WTC11 (cell line): ENCODE measurements around the gene ADGRB3.

ENCODE experiments used
- ELF4 ChIP-seq: sonication (generic); formaldehyde crosslinking; IDR thresholded peaks from 2 replicates; pipeline ENCODE4 v1.8.1; 2022; ENCODE audit warnings: low read depth, mild to moderate bottlenecking, moderate library complexity, missing genetic modification reagents
- ESRRA ChIP-seq: sonication (generic); formaldehyde crosslinking; IDR thresholded peaks from 2 replicates; pipeline ENCODE4 v1.8.1; 2022; ENCODE audit warnings: mild to moderate bottlenecking, missing genetic modification reagents, borderline replicate concordance
- FOXP1 ChIP-seq: sonication (generic); formaldehyde crosslinking; IDR thresholded peaks from 2 replicates; pipeline ENCODE4 v1.8.0; 2022; ENCODE audit warnings: missing genetic modification reagents, mild to moderate bottlenecking, moderate library complexity, borderline replicate concordance
- TCF7 ChIP-seq: sonication (generic); formaldehyde crosslinking; IDR thresholded peaks from 2 replicates; pipeline ENCODE4 v1.8.0; 2022; ENCODE audit warnings: mild to moderate bottlenecking, low read depth, missing genetic modification reagents, moderate library complexity
- TF ChIP-seq, protein P1 (sequence below): fragments of 200-600 bp; IDR thresholded peaks from 2 replicates; pipeline ENCODE4 v1.8.0; 2022; ENCODE audit warnings: antibody characterized with exemption
- TF ChIP-seq, protein P2 (sequence below): sonication (generic); formaldehyde crosslinking; IDR thresholded peaks from 2 replicates; pipeline ENCODE4 v1.8.0; 2022; ENCODE audit warnings: mild to moderate bottlenecking, missing genetic modification reagents
- TF ChIP-seq, protein P3 (sequence below): sonication (generic); formaldehyde crosslinking; IDR thresholded peaks from 2 replicates; pipeline ENCODE4 v1.8.1; 2022; ENCODE audit warnings: mild to moderate bottlenecking, moderate library complexity, missing genetic modification reagents
- TF ChIP-seq, protein P4 (sequence below): sonication (generic); formaldehyde crosslinking; IDR thresholded peaks from 2 replicates; pipeline ENCODE4 v1.8.1; 2022; ENCODE audit warnings: mild to moderate bottlenecking, missing genetic modification reagents, moderate library complexity, borderline replicate concordance

DNA sequence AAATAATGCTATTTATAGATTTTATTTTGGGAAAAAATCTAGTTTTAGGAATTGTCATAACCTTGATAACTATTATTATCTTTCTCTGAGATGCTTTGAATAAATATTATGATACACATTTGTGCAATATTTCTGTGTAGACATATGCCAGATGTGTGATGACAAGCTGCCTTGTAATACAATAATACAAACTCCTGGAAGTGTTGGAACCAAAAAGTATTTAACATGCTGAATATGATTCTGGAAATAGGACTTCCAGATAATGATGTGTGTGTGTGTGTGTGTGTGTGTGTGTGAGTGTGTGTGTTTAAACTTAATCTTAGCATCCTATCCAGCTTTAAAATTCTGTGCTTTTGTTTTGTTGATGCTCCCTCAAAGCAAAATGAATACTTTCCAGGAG lies 233.6 kb downstream of the ADGRB3 start:
- TF ChIP-seq, protein P1, sequence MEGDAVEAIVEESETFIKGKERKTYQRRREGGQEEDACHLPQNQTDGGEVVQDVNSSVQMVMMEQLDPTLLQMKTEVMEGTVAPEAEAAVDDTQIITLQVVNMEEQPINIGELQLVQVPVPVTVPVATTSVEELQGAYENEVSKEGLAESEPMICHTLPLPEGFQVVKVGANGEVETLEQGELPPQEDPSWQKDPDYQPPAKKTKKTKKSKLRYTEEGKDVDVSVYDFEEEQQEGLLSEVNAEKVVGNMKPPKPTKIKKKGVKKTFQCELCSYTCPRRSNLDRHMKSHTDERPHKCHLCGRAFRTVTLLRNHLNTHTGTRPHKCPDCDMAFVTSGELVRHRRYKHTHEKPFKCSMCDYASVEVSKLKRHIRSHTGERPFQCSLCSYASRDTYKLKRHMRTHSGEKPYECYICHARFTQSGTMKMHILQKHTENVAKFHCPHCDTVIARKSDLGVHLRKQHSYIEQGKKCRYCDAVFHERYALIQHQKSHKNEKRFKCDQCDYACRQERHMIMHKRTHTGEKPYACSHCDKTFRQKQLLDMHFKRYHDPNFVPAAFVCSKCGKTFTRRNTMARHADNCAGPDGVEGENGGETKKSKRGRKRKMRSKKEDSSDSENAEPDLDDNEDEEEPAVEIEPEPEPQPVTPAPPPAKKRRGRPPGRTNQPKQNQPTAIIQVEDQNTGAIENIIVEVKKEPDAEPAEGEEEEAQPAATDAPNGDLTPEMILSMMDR = no peak
- TF ChIP-seq, protein P2, sequence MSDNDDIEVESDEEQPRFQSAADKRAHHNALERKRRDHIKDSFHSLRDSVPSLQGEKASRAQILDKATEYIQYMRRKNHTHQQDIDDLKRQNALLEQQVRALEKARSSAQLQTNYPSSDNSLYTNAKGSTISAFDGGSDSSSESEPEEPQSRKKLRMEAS (CRISPR knock-in tag) = no peak
- TF ChIP-seq, protein P3, sequence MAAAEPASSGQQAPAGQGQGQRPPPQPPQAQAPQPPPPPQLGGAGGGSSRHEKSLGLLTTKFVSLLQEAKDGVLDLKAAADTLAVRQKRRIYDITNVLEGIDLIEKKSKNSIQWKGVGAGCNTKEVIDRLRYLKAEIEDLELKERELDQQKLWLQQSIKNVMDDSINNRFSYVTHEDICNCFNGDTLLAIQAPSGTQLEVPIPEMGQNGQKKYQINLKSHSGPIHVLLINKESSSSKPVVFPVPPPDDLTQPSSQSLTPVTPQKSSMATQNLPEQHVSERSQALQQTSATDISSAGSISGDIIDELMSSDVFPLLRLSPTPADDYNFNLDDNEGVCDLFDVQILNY (CRISPR knock-in tag) = no peak
- TF ChIP-seq FOXP1 (CRISPR knock-in tag) (no peak), TCF7 (CRISPR knock-in tag) (no peak), ESRRA (CRISPR knock-in tag) (no peak), ELF4 (CRISPR knock-in tag) (no peak)
- TF ChIP-seq, protein P4, sequence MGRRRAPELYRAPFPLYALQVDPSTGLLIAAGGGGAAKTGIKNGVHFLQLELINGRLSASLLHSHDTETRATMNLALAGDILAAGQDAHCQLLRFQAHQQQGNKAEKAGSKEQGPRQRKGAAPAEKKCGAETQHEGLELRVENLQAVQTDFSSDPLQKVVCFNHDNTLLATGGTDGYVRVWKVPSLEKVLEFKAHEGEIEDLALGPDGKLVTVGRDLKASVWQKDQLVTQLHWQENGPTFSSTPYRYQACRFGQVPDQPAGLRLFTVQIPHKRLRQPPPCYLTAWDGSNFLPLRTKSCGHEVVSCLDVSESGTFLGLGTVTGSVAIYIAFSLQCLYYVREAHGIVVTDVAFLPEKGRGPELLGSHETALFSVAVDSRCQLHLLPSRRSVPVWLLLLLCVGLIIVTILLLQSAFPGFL = no peak
